Stimulated activated CD8-positive, alpha-beta memory T cell treated with anti-CD3 and anti-CD28 coated beads, Interleukin-12 subunit alpha, Interleukin-12 subunit beta, amount 100 ng/mL, for 24 hours (primary cell): ENCODE results near the gene UBAP2L.
A peak's percentile ranks its signal among the peaks of the same experiment; 100 is the strongest.

Experiments
- DNase-seq: peaks from one replicate; pipeline ENCODE4 v3.0.0-alpha.2; 2020; ENCODE audit errors: extremely low read depth

The UBAP2L gene, protein sequence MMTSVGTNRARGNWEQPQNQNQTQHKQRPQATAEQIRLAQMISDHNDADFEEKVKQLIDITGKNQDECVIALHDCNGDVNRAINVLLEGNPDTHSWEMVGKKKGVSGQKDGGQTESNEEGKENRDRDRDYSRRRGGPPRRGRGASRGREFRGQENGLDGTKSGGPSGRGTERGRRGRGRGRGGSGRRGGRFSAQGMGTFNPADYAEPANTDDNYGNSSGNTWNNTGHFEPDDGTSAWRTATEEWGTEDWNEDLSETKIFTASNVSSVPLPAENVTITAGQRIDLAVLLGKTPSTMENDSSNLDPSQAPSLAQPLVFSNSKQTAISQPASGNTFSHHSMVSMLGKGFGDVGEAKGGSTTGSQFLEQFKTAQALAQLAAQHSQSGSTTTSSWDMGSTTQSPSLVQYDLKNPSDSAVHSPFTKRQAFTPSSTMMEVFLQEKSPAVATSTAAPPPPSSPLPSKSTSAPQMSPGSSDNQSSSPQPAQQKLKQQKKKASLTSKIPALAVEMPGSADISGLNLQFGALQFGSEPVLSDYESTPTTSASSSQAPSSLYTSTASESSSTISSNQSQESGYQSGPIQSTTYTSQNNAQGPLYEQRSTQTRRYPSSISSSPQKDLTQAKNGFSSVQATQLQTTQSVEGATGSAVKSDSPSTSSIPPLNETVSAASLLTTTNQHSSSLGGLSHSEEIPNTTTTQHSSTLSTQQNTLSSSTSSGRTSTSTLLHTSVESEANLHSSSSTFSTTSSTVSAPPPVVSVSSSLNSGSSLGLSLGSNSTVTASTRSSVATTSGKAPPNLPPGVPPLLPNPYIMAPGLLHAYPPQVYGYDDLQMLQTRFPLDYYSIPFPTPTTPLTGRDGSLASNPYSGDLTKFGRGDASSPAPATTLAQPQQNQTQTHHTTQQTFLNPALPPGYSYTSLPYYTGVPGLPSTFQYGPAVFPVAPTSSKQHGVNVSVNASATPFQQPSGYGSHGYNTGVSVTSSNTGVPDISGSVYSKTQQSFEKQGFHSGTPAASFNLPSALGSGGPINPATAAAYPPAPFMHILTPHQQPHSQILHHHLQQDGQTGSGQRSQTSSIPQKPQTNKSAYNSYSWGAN

DNA sequence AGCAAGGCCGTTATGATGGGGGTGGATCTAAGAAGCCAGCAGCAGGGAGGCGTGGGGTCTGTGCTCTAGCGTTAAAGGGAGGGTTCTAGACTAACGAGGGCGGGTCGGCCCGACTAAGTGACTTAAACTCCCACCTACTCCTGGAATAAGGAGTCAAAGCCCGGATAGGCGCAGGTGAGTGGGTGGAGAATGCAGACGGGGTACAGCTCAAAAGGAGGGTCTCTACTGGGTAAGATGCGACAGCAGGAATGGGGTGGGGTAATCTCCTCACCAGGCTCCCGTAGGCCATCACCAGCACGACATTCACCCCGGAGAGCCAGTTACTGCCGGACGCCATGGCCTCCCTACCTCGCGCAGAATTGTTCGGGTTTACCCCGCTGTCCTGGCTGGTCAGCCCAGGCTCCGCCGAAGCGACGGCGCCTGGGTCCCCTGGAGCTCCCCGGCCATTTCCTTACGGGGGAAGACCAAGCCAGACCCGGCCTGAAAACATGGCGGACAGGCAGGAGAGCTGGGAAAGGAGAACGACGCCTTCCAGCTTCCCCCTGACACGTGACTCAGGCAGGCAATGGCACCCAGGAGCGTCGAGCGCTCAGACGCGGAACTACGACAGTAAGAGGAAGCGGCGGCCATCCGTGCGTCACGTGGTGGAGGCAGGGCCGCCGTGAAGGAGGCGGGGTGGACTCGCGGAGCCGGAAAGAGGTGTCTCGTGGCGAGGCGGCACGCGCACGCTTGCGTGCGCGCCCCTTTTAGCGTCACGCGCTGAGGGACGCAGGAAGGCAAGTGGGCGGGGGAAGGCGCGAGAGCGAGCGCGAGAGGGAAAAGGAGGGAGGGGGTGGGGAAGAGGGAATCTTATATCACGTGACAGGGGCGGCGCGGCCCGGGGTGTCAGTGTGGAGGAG lies at the start of gene UBAP2L:
UBAP2L (plus strand) TSS at position 885 of the 899 bp plus-strand sequence. CDS start 4,169 bp downstream, outside the sequence.
- peak; percentile 97 for DNase-seq

DNA sequence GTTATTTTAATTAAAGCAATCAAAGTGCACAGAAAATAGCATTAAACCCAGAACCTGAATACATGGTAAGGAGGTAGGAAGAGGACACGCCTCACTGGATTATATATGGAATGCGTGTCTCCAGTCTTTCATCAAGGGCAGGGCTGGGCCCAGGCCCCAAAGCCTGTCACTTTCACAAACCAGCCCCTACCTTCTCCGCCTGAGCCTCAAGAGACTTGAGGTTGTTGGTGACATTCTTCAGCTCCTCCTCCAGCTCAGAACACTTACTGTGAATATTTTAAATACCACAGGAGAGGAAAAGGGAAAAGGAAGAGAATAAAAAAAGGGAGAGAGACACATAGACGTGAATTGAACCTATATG lies 49.6 kb upstream of the UBAP2L start:
- no peak for DNase-seq

DNA sequence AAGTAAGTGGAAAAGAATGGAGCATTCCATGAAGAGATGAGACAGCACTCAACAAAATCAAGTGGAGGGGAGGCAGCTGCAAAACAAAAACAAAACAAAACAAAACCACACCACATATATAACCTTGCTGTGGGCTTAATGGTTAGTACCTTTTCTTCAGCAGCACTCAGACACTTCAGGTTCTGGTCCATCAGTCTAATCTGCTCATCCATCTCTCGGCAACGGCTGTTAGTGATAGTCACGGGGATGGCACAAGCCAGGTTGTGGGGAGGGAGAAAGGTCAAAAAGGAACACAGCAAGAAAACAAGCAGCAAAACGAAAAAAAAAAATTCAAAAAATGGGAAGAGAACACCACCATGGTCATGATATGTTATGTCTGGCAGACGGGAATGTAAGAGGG lies 48.9 kb upstream of the UBAP2L start:
- DNase-seq: no peak

DNA sequence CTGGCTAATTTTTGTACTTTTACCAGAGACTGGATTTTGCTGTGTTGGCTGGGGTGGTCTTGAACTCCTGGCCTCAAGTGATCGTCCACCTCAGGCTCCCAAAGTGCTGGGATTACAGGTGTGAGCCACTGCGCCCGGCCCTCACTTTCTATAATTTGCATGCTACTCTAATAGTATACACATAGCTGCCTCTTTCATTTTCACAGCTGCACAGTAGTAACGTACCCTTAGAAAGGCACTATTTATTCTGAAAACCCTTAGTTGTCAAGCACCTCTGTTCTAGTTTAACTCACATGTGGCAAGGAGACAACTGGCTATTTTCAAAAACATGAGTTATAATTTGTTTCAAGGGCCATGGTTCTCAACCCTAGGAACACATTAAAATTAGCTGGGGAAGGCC lies 46.1 kb upstream of the UBAP2L start:
- no peak for DNase-seq

DNA sequence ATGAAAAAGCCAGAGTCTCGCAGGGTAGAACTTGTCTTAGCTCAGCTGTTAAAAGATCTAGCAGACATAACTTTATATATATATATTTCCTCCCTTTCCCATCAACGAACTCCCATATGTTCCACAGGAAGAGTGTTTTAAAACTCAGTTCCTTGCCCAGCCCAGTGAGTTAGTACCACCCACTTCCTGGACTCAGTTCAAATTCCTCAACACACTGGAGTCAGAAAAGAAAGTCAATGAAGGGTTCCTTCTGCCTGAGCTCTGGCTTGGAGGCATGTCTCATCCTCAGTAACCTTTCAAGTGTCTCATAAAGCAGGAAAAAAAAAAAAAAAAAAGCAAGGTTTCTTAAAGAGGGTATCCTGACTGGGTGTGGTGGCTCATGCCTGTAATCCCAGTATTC lies 44.4 kb upstream of the UBAP2L start:
- DNase-seq: no peak

DNA sequence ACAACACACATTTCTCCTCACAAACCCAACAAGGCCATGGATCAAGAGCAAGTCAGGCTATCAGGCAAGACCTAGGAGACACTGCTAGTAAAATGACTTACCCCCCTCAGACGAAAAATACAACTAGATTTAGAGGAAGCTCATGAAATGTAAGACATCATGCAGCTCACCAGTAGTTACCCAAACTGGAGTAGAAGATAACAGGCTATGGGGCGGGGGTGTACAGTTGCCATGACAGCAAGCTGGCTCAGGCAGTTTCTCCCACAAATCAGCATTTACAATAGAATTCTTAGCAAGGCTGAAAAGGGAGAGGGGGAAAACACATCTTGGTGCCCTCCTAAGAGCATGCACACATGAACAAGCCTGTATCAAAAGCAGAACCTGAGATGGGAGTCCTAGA lies 42.7 kb upstream of the UBAP2L start:
- DNase-seq: no peak

DNA sequence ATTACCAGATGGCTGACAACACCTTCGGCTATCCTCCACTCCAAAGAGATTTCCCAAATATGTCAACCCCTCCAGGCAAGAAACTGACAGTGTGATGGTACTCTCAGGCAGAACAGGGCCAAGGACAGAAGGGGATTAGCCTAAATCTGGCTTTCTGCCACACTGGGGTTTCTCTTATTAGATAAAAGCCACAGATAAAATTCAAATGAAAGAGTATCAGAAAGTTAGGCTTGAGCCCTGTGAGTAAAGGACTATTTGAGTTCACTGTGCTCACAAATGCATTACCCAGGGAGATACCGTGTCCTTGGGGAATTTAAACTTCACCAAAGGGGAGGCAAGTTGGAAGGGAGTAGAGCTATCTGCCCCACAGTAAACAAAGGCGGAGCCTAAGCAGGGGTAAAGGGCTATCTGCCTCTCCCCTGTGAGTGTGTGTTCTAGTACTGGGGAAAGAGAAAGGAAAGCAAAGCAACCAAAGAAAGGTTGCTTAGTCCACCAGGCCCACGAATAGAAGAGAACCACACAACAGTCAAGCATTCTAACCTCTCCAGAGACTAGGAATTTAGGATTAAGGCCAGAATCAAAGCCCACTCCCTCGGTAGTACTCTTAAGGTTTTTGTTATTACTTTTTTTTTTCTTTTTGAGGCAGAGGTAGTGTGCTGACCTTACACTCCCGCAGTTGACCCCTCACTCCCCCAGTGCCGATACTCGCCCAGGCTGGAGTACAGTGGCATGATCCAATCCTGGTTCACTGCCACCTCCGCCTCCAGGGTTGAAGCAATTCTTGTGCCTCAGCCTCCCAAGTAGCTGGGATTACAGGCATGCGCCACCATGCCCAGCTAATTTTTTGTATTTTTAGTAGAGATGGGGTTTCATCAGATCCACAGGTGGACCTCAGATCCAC lies 41.6 kb upstream of the UBAP2L start:
- no peak for DNase-seq

DNA sequence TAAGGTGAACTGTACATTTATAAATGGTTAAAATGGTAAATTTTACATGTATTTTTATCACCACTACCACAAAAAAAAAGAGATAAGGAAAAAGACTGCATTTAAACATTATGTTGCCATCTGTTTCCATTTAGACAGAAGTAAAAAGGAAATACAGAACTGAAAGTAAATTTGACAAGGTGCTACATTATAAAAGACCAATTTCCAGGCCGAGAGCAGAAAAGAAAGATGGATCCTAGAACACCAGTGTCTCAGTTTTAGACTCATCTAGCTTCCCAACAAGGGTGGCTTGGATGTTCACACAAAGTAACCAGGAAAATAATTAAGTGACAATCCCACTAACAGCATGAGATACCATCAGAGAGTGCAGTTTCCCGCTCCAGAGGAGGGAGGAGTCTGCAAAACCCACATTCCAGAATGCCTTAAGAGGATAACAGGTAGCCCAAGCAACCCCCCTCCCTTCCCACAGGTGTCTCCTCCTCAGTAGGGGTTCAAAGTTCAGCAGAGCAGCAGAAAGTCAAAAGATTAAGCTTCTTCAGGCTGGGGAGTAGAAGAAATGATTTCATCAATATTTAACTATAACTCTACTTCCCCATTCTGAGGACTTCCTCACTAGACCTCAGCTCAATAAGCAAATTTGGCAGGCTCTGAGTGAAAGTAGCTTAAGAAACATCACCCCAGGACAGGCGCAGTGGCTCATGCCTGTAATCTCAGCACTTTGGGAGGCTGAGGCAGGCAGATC lies 40.6 kb upstream of the UBAP2L start:
- no peak for DNase-seq

DNA sequence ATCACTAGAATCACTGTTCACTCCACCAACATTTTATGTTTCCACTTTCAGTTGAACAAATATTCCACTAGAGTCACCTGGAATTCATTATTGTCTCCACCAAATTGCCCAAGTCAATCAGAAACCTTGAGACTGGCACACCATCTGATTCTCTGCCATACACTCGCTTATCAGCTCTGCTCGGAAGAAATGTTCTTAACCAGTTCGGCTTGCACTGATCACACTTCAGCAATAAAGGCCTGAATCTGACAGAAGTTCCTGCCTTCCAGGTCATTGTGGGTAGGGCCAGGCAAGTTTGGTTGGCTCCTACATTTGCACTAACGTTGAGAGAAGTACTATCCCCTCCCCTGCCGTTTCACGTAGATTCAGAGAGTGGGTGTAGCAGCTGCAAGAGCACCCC lies 38.8 kb upstream of the UBAP2L start:
- DNase-seq: no peak

DNA sequence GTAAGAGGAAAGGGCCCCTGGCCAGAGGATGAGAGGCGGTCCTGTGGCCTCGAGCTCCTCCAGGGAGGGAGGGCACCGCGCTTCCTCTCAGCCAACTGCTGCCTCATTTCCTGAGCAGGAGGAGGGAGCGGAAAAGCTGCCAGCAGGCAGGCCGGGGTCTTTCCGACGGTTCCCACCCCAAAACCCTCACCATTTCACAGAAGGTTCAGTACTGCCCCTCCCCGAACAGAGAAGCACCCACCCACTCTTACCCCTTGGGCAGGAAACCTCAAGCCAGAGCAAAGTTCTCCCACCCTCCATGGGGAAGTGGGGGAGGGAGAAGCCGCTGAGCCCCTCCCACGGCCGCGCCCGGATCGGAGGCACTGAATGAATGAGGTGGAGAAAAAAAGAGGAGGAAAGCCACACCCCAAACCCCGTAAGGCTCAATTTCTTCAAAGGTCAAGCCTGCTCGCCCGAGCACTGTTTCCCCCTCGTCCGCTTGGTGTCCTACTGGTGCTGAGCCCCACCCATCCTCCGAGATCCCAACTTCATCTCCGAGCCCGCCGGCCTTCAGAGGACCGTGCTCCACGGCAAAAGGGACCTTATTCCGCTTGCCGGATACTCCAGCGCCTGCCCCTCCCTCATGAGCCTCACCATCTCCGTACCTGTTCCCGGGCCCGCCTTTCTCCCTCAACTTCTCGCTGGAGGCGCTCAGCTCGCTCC lies 38.3 kb upstream of the UBAP2L start:
- DNase-seq: peak; percentile 64

DNA sequence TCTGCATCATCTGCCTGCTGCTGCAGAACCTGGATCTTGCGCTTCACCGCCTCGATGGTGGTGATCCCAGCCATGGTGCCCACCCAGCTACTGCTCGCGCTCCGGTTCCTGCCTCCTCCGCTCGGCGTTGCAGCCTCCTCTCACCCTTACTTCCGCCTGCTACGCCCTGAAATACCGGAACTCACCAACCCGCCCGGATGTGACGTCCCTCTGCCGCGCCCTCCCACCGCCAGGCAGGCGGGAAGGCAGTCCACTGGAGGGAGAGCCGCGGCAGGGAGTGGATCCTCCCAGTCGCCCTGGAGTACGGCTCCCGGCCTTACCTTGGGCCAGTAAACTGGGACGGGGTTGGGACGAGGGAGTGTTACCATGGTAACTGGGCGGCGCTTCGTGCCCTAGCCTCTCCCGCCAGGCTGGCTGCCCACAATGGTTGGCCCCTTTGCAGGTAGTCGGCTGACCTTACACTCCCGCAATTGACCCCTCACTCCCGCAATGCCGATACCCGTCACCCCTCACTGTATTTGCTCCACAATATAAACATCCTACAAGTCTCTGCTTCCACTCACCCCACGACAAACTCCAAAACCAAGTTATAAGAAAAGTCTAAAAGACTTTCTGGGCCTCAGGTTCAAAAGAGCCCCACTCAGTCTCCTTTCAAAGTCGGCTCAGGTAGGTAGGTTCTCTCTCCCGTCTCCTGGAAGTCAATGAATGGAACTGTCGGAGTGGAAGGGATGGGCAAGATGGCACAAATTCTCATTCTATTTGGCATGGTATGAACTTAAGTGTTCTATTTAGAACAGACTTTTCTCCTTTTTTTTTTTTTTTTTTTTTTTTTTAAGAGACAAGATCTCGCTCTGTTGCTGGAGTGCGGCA lies 37.5 kb upstream of the UBAP2L start:
- DNase-seq: peak; percentile 87

DNA sequence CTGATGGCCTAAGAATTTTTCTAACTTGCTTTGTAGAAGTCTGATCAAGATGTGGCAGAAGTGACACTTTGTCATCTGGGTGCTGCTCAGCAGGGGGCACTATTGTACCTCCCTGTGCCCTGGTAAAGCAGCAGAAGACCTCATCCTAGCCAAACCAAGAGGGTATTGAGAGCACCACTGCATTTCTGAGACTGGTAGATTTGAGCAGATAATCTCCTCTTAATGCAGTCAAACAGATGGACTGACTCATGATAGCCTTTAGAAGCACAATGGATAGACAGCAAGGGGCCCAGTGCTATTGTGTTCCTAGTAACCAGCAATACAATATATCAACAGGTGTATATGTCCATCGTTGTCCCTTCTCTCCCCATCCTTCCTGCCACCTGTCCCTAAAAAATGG lies 34.6 kb upstream of the UBAP2L start:
- no peak for DNase-seq

DNA sequence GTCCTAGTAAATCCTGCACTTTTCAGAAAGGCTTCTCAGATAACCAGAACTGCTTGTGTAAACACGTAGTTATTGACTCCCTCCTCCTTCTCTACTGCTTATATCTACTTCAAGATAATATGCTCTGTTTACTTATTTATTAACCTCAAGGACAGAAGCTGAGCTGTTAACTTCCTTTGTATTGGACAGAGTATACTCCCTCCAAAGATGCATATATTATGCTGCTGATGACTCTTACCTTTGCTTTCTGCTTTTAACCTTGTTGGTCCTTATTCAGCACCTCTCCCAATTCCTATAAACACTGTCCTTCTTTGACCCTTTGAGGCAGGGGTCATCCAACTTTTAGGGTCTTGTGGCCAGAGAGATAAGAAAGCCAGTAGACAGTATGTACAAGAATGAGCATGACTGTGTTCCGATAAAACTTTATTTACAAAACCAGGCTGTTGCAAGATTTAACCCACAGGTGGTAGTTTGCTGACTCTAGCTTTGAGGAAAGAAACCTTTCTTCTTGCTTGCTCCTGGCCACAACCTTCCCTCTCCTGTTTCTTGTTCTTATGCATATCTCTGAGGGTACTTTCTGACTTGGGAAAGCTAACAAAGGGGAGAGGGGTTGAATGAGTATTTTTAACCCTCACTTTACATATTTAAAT lies 33.8 kb upstream of the UBAP2L start:
- DNase-seq: no peak

DNA sequence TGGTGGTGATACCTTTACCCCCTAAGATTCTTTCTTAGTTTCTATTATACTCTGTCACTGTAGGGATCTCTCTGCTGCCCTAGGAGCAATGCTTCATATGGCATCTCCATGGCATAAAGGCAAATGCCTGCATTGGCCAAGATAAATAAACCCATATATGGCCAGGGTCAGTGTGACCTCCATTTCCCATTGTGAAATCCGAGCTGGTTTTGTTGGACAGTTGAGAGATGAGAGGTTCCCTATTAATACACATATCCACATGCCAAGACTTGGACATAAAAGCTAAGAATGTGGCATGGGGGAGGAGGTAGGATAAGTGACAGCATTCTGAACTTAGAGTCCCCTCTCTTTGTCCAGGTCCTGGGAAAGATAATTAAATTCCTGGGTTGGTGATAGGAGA lies 30.2 kb upstream of the UBAP2L start:
- DNase-seq: no peak

DNA sequence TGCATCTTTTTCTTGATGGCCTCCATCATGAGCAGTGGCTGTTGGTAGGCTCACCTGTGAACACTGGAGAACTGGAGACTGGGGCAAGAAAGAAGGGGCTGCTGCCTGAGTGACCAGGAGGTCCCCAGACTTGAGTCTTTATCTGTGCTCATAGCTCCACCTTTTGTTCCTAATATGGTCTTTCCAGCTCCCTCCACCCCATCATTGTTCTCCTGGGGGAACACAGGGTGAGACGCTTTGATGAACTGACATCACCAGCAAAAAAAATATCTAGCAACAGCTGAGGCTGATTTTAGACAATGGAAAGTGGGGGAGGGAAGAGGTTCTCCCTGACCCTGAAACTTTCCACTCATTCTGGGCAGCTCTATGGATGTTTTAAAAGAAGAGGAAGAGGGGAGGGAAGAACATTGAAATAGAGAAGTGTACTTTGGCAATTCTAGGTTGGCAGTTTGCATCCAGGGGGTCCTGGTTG lies 28.7 kb upstream of the UBAP2L start, which contains the start of gene TPM3:
TPM3 (minus strand) TSS at position 111 of the 472 bp plus-strand sequence; CDS start at position 29, 82 bp downstream.
- DNase-seq: no peak

DNA sequence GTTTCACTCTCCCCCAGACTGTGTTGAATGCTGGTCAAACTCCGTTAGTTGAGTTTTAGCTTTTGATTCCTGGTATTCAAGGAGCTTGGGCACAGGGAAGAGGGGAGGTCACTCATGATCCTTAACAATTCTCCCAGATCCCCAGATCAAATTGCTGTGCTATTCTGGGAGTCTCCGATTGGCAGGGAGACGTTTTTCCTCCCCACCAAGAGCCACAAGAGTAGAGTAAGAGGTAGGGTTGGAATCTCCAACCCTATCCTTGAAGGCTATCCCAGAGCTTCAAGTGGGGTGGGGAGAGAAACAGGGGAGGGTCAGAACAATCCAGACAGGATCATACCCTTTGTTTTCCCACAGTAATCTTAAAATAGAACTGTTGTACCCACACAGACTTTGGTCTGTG lies 28.3 kb upstream of the UBAP2L start:
- DNase-seq: no peak

DNA sequence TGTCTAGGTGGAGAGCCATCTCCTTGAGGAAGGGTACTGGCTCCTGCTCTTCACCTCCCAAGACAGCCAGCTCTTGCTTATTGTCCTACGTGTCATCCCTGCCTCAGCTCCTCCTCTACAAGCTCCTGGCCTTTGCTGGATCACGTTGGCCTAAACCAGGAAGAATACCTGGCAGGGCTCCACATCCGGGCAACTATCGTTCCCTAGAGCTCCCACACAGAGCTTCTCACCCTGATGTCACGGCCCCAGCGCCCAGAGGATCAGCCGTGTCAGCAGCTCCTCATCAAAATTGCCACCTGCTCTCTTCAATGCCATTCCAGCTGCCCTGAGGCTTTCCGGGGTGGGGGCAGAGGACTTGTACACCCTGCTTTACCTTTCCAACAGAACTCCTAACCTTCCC lies 26.9 kb upstream of the UBAP2L start:
- no peak for DNase-seq
